Cardiac muscle cell (in vitro differentiated cells and primary cell): ENCODE measurements around the gene ANXA2. TPM values are rescaled to one million over a fixed set of nuclear protein-coding genes. Genes with fewer than 3 reads are reported as not detected.

ENCODE experiments used
- DNase-seq, 2 donors: peaks; one replicate each; pipeline versions ENCODE4 v3.0.0 to v3.0.0-alpha.2; 2010 to 2017; ENCODE audit warnings: low read depth in 1 of 2, low spot score in 1 of 2
- H3K27ac ChIP-seq: fragments of 200-600 bp; sonication (generic); 2 replicates; pipeline ENCODE4 v1.5.1; 2016
- H3K27me3 ChIP-seq: fragments of 200-600 bp; sonication (generic); 2 replicates; pipeline ENCODE4 v1.6.0; 2016; ENCODE audit warnings: control low read depth
- H3K36me3 ChIP-seq: fragments of 200-600 bp; sonication (generic); 2 replicates; pipeline ENCODE4 v1.5.1; 2016; ENCODE audit warnings: control low read depth
- H3K4me1 ChIP-seq: fragments of 200-600 bp; sonication (generic); 2 replicates; pipeline ENCODE4 v1.8.1; 2017; ENCODE audit warnings: low read depth, mild to moderate bottlenecking, mixed run types
- H3K4me3 ChIP-seq: fragments of 200-600 bp; sonication (generic); 2 replicates; pipeline ENCODE4 v1.5.1; 2016; ENCODE audit warnings: mild to moderate bottlenecking
- H3K9me3 ChIP-seq: fragments of 200-600 bp; sonication (generic); 2 replicates; pipeline ENCODE4 v1.5.1; 2017; ENCODE audit warnings: low read depth, mild to moderate bottlenecking, control low read depth
- CTCF ChIP-seq: IDR thresholded peaks from 2 replicates; pipeline ENCODE4 v1.5.1; 2012; ENCODE audit warnings: low read depth, mild to moderate bottlenecking, low read length
- polyA plus RNA-seq: library from polyadenylated mRNA; unstranded; fragments of >200 nt; fragmentation: Nextera tagmentation; extraction: Ambion mirVana; gene quantifications from 2 replicates; pipeline ENCODE4 v1.2.1, GENCODE V29; 2016
- total RNA-seq: library from RNA; depleted of rRNA; stranded (reverse); fragments of >200 nt; gene quantifications from 2 replicates; pipeline ENCODE4 v1.2.3, GENCODE V29; 2016

Gene ANXA2
- total and polyA plus RNA-seq, 2 experiments from 2014 or later = 90.2 to 284 TPM

- peak in 1 of 2 donors; percentile 68 for DNase-seq
- no peaks in the 10 kb centered on the region for H3K36me3 ChIP-seq
- H3K27ac ChIP-seq = peak overlapping the region; percentile 41
- H3K9me3 ChIP-seq = no peaks in the 10 kb centered on the region
- no peak for TF ChIP-seq CTCF
- H3K27me3 ChIP-seq = no peaks in the 10 kb centered on the region
- H3K4me3 ChIP-seq = no peak overlapping the region
- H3K4me1 ChIP-seq = peaks cover 16% of the 10 kb centered on the region
These were observed 38.7 kb downstream of the ANXA2 start for GRCh38 chr15:60358935-60359682.

GRCh38 chr15:60356832-60357231, 41.0 kb downstream of the ANXA2 start:
- Histone ChIP-seq H3K9me3 (no peaks in the 10 kb centered on the region), H3K4me1 (no peaks in the 10 kb centered on the region), H3K4me3 (no peak overlapping the region), H3K27ac (no peak overlapping the region), H3K27me3 (no peaks in the 10 kb centered on the region), H3K36me3 (peaks cover 8% of the 10 kb centered on the region)
- no peak for DNase-seq
- TF ChIP-seq CTCF = no peak

- no peak for DNase-seq
- Histone ChIP-seq H3K9me3 (no peaks in the 10 kb centered on the region), H3K36me3 (peaks cover 8% of the 10 kb centered on the region), H3K4me3 (no peak overlapping the region), H3K4me1 (no peaks in the 10 kb centered on the region), H3K27ac (no peak overlapping the region), H3K27me3 (no peaks in the 10 kb centered on the region)
- TF ChIP-seq CTCF = no peak
These were observed 42.5 kb downstream of the ANXA2 start for GRCh38 chr15:60355148-60355857.

- Histone ChIP-seq H3K4me1 (no peaks in the 10 kb centered on the region), H3K27me3 (no peaks in the 10 kb centered on the region), H3K36me3 (peaks cover 8% of the 10 kb centered on the region), H3K9me3 (no peaks in the 10 kb centered on the region), H3K4me3 (no peak overlapping the region), H3K27ac (no peak overlapping the region)
- no peak for TF ChIP-seq CTCF
- DNase-seq = no peak
These were observed 44.4 kb downstream of the ANXA2 start for GRCh38 chr15:60353245-60353920.

GRCh38 chr15:60352525-60352924, 45.3 kb downstream of the ANXA2 start:
- H3K27ac ChIP-seq = no peak overlapping the region
- TF ChIP-seq CTCF = no peak
- DNase-seq = no peak
- no peaks in the 10 kb centered on the region for H3K27me3 ChIP-seq
- peaks cover 8% of the 10 kb centered on the region for H3K36me3 ChIP-seq
- no peaks in the 10 kb centered on the region for H3K4me1 ChIP-seq
- no peak overlapping the region for H3K4me3 ChIP-seq
- H3K9me3 ChIP-seq = no peaks in the 10 kb centered on the region
